Measurements from ENCODE around the gene SCNM1.

Gene SCNM1

DNA sequence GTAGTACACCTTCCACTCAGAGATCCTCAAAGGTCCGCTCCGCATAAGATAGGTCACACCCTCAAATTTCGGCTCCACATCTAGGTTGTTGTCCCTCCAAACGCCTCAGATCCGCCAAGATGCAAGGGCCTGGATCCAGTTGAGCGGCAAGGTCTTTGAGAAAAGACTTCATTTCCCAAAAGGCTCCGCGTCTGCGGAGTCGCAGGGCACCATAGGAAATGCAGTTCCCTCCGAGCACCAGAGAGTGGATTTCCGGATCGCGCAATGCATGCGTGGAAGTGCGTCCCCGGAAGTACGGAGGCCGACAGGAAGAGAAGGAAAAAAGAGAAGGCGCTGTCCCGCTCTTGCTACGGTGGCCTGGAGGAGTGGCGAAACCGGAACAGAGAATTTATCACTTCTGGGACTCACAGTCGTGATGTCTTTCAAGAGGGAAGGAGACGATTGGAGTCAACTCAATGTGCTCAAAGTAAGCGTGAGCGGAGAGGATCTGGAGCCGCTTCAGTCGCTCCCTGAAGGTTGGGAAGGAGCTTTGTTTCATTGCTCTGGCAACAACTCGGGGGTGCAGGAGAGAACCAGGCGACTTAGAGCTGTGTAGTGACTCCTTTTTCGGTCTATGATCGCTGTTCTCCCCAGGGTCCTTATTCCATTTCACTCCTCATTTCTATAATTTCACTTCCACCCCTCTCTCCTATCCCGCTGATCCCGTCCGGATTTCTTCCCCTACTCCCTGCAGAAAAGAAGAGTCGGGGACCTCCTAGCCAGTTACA lies at the start of gene SCNM1, which contains the start of gene LYSMD1:
SCNM1 (plus strand) TSS at position 407 of the 767 bp plus-strand sequence; CDS start at position 416, 9 bp downstream.
LYSMD1 (minus strand) TSS at position 165 of the 767 bp plus-strand sequence. CDS start 644 bp downstream, outside the sequence.
- DNase-seq (ENCODE audit: low read depth in 2 of 2) = peak; percentile 90 to 94

- no peak for DNase-seq (ENCODE audit: low read depth in 2 of 2)
These were observed 41.1 kb upstream of the SCNM1 start for GRCh38 chr1:151124763-151125403.

- DNase-seq (ENCODE audit: low read depth in 2 of 2) = no peak
These were observed 37.1 kb upstream of the SCNM1 start for GRCh38 chr1:151128800-151129199.

GRCh38 chr1:151130987-151131586 lies 34.9 kb upstream of the SCNM1 start:
- DNase-seq (ENCODE audit: low read depth in 2 of 2) = peak; percentile 79 to 81

- DNase-seq (ENCODE audit: low read depth in 2 of 2) = no peak
These were observed 34.1 kb upstream of the SCNM1 start for GRCh38 chr1:151131701-151132334.

- no peak for DNase-seq (ENCODE audit: low read depth in 2 of 2)
These were observed 33.5 kb upstream of the SCNM1 start for GRCh38 chr1:151132335-151133017.

- no peak for DNase-seq (ENCODE audit: low read depth in 2 of 2)
These were observed 32.7 kb upstream of the SCNM1 start for GRCh38 chr1:151133018-151133806.

DNA sequence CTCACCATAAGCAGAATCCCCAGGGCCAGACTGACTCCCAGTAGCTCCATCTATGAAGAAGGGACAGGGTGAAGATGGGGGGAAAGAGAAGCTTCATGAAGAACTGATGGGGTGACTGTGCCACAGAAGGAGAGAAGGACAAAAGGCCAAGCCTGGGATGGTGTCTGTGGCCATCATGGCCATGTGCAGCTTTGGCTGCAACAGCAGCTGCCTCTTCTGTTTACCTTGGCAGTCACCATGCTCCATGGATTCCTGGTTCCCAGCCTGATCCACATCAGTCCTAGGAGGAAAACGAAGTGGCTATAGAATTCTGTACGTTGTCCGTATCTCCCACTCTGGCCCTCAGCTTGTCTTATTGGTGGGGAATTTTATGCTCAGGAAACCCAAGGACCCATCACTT lies 31.5 kb upstream of the SCNM1 start:
- no peak for DNase-seq (ENCODE audit: low read depth in 2 of 2)

DNA sequence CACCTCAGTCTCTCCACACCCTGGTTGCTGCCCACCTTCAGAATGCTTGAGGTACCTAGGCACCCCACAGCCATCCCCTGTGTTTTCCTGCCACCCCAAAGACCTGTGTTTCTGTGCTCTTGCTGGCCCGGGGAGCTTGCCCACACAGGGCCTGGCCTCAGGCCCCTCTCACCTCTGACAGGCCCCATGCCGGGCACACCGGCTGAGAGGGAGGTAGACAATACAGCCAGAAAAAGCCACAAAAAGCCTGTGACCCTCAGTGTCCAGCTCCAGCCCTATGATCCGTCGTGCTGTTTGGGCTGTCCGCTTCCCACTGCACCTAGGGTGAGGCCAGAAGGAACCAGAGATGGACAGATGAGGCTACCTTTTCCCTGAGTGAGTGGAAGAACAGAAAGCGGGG lies 31.0 kb upstream of the SCNM1 start:
- DNase-seq (ENCODE audit: low read depth in 2 of 2) = no peak

DNA sequence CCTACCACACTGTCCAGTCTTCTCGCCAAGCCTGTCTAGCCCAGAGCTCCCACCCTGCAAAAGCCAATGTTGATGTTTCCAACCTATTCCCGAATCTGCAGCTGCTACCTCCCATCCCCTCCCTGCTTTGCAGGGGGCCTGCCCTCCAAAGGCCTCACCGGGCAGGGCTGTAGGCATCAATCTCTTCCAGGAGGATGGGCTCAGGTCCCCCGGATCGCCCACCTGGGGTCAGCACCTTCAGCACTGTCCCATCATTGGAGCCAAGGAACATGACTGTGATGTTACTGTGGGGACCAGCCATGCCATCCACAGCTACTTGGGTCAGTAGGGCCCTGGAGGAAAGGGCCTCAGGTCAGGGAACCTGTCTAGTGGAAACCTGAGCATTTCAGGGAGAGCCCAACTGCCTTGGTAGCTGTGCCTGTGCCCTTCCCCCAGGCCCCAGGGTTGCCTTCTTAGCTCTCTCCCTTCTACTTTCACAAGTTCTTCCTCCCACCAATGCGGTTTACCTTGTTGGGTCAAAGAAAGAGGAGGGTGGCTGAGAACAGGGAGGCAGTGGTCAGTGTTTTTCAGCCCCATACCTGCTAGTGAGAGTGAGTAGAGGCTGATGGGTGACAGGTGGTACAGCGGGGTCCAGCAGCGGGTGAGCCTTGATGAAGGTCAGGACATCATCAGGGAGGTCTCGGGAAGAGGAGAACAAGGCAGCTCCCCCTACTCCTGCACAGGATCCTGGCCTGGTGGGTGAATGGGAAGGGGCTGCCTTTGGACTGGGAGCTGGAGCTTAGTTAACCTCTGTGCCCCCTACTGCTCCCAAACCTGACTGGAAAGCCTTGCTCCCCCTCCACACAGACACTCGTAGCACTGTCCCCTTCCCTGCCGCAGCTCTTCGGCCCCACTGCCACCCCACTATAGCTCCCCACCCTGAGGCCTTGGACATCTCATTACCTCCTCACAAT lies 30.2 kb upstream of the SCNM1 start:
- DNase-seq (ENCODE audit: low read depth in 2 of 2) = no peak

- no peak for DNase-seq (ENCODE audit: low read depth in 2 of 2)
These were observed 28.2 kb upstream of the SCNM1 start for GRCh38 chr1:151137789-151138188.

- no peak for DNase-seq (ENCODE audit: low read depth in 2 of 2)
These were observed 23.4 kb upstream of the SCNM1 start for GRCh38 chr1:151142411-151143056.

DNA sequence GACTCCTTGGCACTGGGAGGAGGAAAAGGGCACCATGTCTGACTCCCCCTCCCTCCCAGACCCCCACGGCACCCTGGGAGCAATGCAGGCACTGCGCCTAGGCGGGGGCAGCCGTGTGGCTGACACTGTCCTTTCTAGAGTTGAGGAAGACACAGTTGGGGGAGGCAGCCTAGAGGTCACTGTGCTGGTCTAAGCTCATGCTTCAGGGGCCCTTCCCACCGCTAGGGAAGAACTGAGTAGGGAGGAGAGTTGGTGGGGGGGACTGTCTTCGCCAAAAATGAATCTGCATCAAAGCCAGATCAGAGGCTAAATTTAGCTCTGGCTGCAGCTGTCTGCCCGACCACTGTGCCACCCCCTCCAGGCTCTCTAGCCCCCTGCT lies 22.9 kb upstream of the SCNM1 start:
- no peak for DNase-seq (ENCODE audit: low read depth in 2 of 2)

- DNase-seq (ENCODE audit: low read depth in 2 of 2) = no peak
These were observed 22.0 kb upstream of the SCNM1 start for GRCh38 chr1:151143986-151144385.

DNA sequence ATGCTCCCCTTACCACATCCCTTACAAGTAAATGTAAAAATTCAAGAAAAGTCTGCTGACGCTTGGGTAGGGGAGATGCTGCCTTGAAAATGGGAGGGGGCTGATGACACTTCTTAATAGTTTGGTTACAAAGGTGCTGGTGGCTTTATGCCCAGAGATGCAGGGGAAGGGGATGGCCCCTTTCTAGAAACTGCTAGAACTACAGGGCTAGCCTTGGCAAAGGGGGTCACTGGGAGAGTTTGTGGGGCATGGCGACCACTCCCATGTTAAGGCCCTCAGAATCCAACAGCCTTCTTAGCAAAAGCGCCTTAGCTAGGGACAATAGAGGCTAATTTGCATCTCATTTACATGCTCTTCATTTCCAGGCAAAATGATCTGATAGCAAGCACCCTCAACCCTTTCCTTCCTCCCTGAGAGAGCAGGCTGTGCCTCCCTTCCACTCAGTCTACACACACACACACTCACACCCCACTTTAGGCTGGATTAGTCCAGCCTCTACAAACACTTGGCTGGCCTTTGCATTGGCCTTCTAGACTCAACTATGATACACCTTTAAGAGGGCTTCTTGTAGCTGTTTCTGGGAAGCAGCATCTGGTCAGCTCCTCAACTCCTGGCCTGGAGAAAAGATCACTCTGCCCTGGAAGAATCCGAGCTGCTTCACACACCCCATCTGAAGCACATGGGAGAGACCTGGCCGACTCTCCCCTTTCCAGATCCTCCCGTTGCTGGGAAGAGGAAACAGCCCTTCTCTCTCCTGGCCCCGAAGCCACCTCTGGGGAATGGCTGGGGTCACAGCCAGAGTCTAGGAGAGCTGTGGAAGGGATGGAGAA lies 21.3 kb upstream of the SCNM1 start:
- DNase-seq (ENCODE audit: low read depth in 2 of 2) = no peak

- DNase-seq (ENCODE audit: low read depth in 2 of 2) = no peak
These were observed 20.5 kb upstream of the SCNM1 start for GRCh38 chr1:151145304-151146071.

GRCh38 chr1:151146072-151146411 lies 19.9 kb upstream of the SCNM1 start:
- DNase-seq (ENCODE audit: low read depth in 2 of 2) = no peak

All from stimulated activated CD8-positive, alpha-beta memory T cell treated with anti-CD3 and anti-CD28 coated beads, Interleukin-15, amount 100 ng/mL, for 48 hours (primary cell).